ENCODE measurements around the gene RAB30. TPM values are rescaled to one million over a fixed set of nuclear protein-coding genes. Genes with fewer than 3 reads are reported as not detected.

RAB30 gene
- total and polyA plus RNA-seq, 9 of the 15 experiments (the other 6 are each of a cell fraction or from before 2014, with no cell fraction given): 0.29 to 1.3 (median 1.0) TPM

DNA sequence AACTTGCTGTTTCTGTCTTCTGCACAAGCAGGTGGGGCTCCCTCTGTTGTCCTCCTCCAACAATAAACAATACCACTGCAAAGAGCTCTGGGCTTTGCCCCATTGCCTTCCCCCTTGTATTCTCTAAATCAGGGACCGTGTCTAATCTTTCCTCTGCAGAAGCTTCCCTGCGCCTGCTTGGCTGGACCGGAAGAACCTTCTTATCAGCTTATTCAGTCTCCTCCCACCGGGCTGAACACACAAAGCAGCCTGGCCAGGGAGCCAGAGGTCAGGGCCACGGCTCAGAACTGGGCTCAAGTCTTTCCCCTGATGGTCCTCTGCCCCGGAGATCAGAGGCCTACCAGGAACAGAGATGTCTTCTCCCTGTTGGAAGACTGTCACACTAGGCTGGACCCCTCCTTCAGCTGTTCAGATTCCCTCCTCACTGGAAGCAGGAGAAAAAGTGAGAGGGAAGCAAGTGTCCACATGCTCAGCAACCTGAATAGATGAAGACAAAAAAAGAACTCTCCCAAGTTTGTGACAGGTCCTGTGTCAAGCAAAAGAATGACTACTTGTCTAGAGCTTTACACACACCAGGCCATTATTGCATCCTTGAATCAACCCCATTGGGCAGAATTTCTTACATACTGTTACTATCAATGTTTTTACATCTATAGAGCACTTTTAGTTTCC is 63.7 kb downstream of the RAB30 start (continued):
- TF ChIP-seq, protein P1, sequence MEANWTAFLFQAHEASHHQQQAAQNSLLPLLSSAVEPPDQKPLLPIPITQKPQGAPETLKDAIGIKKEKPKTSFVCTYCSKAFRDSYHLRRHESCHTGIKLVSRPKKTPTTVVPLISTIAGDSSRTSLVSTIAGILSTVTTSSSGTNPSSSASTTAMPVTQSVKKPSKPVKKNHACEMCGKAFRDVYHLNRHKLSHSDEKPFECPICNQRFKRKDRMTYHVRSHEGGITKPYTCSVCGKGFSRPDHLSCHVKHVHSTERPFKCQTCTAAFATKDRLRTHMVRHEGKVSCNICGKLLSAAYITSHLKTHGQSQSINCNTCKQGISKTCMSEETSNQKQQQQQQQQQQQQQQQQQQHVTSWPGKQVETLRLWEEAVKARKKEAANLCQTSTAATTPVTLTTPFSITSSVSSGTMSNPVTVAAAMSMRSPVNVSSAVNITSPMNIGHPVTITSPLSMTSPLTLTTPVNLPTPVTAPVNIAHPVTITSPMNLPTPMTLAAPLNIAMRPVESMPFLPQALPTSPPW (CRISPR knock-in tag; IDR thresholded peaks at IDR 0.05): peak; percentile 39; the same call in 1 of the 2 replicates
- no peak for TF ChIP-seq ZNF124 (CRISPR knock-in tag; IDR thresholded peaks at IDR 0.05)
- 0 out of 2 replicates have a peak, but pooled peaks have one; percentile 39 for TF ChIP-seq ELF2 (CRISPR knock-in tag; IDR thresholded peaks at IDR 0.05)
- no peak for TF ChIP-seq CBFB (CRISPR knock-in tag; IDR thresholded peaks at IDR 0.05)
- no peak for TF ChIP-seq ATF3 (IDR thresholded peaks at IDR 0.05)
- no peak for TF ChIP-seq ATF3 (CRISPR knock-in tag; conservative IDR thresholded peaks at IDR 0.05)
- no peak for TF ChIP-seq CEBPG (CRISPR knock-in tag; IDR thresholded peaks at IDR 0.05)
- no peak for TF ChIP-seq CEBPG (tag; conservative IDR thresholded peaks at IDR 0.05 in 1 of 2, IDR thresholded peaks at IDR 0.05 in 1 of 2)
- no peak for TF ChIP-seq ZNF212 (CRISPR knock-in tag; IDR thresholded peaks at IDR 0.05)
- no peak for TF ChIP-seq THRAP3 (IDR thresholded peaks at IDR 0.05; ENCODE audit: borderline replicate concordance)
- no peak for TF ChIP-seq XRCC4 (IDR thresholded peaks at IDR 0.05; ENCODE audit: extremely low read depth, insufficient read depth, insufficient read length)
- no peak for TF ChIP-seq ZNF589 (CRISPR knock-in tag; IDR thresholded peaks at IDR 0.05; ENCODE audit: low read depth)
- TF ChIP-seq CHAMP1 (IDR thresholded peaks at IDR 0.05): peak; percentile 59; the same call in 1 of the 2 replicates
- TF ChIP-seq, protein P2, sequence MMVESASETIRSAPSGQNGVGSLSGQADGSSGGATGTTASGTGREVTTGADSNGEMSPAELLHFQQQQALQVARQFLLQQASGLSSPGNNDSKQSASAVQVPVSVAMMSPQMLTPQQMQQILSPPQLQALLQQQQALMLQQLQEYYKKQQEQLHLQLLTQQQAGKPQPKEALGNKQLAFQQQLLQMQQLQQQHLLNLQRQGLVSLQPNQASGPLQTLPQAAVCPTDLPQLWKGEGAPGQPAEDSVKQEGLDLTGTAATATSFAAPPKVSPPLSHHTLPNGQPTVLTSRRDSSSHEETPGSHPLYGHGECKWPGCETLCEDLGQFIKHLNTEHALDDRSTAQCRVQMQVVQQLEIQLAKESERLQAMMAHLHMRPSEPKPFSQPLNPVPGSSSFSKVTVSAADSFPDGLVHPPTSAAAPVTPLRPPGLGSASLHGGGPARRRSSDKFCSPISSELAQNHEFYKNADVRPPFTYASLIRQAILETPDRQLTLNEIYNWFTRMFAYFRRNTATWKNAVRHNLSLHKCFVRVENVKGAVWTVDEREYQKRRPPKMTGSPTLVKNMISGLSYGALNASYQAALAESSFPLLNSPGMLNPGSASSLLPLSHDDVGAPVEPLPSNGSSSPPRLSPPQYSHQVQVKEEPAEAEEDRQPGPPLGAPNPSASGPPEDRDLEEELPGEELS (CRISPR knock-in tag; IDR thresholded peaks at IDR 0.05; ENCODE audit: borderline replicate concordance): no peak
- TF ChIP-seq ZFPM2 (CRISPR knock-in tag; IDR thresholded peaks at IDR 0.05): no peak
- no peak for TF ChIP-seq PPARD (CRISPR knock-in tag; IDR thresholded peaks at IDR 0.05)
- TF ChIP-seq CHD2 (IDR thresholded peaks at IDR 0.05; ENCODE audit: low read depth, low read length): no peak
- no peak for TF ChIP-seq MTF1 (CRISPR knock-in tag; IDR thresholded peaks at IDR 0.05; ENCODE audit: borderline replicate concordance)
- TF ChIP-seq EZH2 (IDR thresholded peaks at IDR 0.05; ENCODE audit: borderline replicate concordance, low read depth, low read length): no peak
